ENCODE data around the gene NAT8. TPM values are rescaled to one million over a fixed set of nuclear protein-coding genes. Genes with fewer than 3 reads are reported as not detected.
"Not testable (repeated sequence)": the region's sequence is repeated elsewhere in the genome, so short reads cannot be mapped to it uniquely, and the experiment has no call there.

Gene NAT8
- total RNA-seq, 6 experiments from 2014 or later, result 15.1 to 40.6 (median 32.7) TPM

- H3K27me3 ChIP-seq; H3K36me3 ChIP-seq; H3K4me1 ChIP-seq; DNase-seq; H3K9me3 ChIP-seq; intact Hi-C loops (cut with DNase I); H3K4me3 ChIP-seq; H3K27ac ChIP-seq: not testable (repeated sequence)
- peak in 3 of 4 donors; percentile 16 to 38 (median 30) for ATAC-seq
- WGBS (ENCODE audit: insufficient coverage, low coverage, low lambda C conversion rate, missing lambda C conversion rate), result 61% methylated on average over 5 of the region's 9 CpGs
- peak in 3 of 4 donors; percentile 17 for TF ChIP-seq CTCF (IDR thresholded peaks at IDR 0.05)
Observed at GRCh38 chr2:73684905-73685304, 42.7 kb upstream of the NAT8 start.

DNA sequence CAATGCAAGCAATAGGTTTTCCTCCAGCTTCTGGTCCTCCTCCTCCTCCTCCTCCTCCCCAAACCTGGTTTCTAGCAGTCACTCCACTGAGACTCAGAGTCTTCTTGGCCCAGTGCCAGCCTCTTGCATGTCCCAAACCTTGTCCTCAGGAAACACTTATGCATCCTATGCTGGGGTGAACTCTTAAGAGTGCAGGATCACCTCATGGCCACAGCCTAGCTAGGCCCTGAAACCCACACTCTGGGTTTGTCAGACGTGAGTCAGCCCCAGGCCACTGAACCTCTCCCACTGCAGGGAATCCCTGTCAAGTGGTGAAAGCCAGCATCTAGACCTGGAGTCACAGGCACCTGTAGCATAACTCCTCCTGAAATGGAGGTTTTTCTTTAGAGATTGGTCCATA, 42.1 kb upstream of the NAT8 start:
- intact Hi-C loops (cut with DNase I), result not testable (repeated sequence)
- WGBS (ENCODE audit: insufficient coverage, low coverage, low lambda C conversion rate, missing lambda C conversion rate), result 67% methylated on average over 1 of the region's 1 CpG

GRCh38 chr2:73679951-73680571, 37.8 kb upstream of the NAT8 start:
- H3K36me3 ChIP-seq; H3K27ac ChIP-seq; intact Hi-C loops (cut with DNase I); H3K9me3 ChIP-seq; H3K4me1 ChIP-seq; H3K4me3 ChIP-seq; H3K27me3 ChIP-seq: not testable (repeated sequence)
- peak; percentile 43 to 67 (median 66) for TF ChIP-seq CTCF (IDR thresholded peaks at IDR 0.05)
- peak in 1 of 3 donors; percentile 54 for DNase-seq
- WGBS (ENCODE audit: insufficient coverage, low coverage, low lambda C conversion rate, missing lambda C conversion rate), result 20% methylated on average over 5 of the region's 5 CpGs
- ATAC-seq, result peak; percentile 82 to 91 (median 85)

More for the DNA sequence above, 42.1 kb upstream of the NAT8 start:
- H3K36me3 ChIP-seq, H3K9me3 ChIP-seq, H3K27ac ChIP-seq, H3K27me3 ChIP-seq, DNase-seq, ATAC-seq, H3K4me1 ChIP-seq, H3K4me3 ChIP-seq: not testable (repeated sequence)

DNA sequence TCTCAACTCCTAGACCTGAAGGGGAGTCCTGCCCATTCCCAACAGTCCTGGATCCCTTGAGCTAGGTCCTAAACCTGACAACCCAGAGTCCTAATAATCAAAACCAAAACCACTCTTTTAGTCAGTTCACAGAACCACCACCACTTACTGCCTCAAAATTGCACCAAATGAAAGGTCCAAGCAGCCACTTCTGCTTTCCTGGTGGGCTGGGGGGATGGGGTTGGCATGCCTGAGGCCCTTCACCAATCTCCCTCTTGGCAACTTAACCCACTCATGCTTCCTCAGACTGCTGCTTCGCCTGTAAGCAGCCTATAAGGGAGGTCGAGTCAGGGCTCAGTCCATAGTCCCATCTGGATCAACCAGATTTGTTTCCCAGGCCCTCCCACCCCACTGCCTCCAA, 37.0 kb upstream of the NAT8 start:
- H3K27ac ChIP-seq; ATAC-seq; H3K9me3 ChIP-seq; H3K27me3 ChIP-seq; intact Hi-C loops (cut with DNase I); DNase-seq; H3K36me3 ChIP-seq; H3K4me1 ChIP-seq; H3K4me3 ChIP-seq: not testable (repeated sequence)
- WGBS (ENCODE audit: insufficient coverage, low coverage, low lambda C conversion rate, missing lambda C conversion rate), result 60% methylated on average over 1 of the region's 2 CpGs

GRCh38 chr2:73678008-73678407, 35.8 kb upstream of the NAT8 start:
- DNase-seq; H3K27me3 ChIP-seq; H3K27ac ChIP-seq; H3K4me3 ChIP-seq; H3K36me3 ChIP-seq; H3K9me3 ChIP-seq; intact Hi-C loops (cut with DNase I); H3K4me1 ChIP-seq: not testable (repeated sequence)
- whole genome bisulfite sequencing (ENCODE audit: insufficient coverage, low coverage, low lambda C conversion rate, missing lambda C conversion rate), result 62% methylated on average over 2 of the region's 2 CpGs
- ATAC-seq, result peak in 2 of 4 donors; percentile 19 to 29

DNA sequence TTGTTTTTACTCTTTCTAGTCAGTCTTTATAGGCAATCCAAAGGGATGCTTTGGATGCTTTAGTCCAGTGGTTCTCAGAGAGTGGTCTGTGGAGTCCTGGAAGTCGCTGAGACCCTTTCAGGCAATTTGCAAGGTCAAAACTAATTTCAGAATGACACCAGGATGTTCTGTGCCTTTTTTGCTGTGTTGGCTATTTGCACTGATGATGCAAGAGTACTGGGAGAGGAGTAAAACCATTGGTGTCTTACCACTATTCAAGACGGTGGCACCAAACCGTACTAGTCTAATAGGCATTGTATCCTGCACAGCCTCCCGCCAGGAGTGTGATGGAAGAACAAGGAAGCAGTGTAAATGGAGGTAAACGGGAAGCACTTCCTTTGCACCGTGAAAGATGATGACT, 34.0 kb upstream of the NAT8 start:
- H3K36me3 ChIP-seq; H3K9me3 ChIP-seq; H3K27ac ChIP-seq; DNase-seq; intact Hi-C loops (cut with DNase I); ATAC-seq; H3K4me1 ChIP-seq; H3K4me3 ChIP-seq; H3K27me3 ChIP-seq: not testable (repeated sequence)
- 59% methylated on average over 5 of the region's 6 CpGs for WGBS (ENCODE audit: insufficient coverage, low coverage, low lambda C conversion rate, missing lambda C conversion rate)

- not testable (repeated sequence) for H3K27ac ChIP-seq
Observed at GRCh38 chr2:73674696-73675157, 32.5 kb upstream of the NAT8 start.

DNA sequence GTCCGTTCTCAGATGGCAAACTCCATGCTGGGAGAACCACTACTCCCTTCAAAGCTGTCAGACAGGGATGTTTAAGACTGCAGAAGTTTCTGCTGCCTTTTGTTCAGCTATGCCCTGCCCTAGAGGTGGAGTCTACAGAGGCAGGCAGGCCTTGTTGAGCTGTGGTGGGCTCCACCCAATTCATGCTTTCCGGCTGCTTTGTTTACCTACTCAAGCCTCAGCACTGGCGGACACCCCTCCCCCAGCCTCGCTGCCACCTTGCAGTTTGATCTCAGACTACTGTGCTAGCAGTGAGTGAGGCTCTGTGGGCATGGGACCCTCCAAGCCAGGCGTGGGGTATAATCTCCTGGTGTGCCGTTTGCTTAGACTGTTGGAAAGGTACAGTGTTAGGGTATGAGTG, 27.8 kb upstream of the NAT8 start:
- ATAC-seq; H3K27ac ChIP-seq; H3K4me3 ChIP-seq; H3K9me3 ChIP-seq; intact Hi-C loops (cut with DNase I); H3K36me3 ChIP-seq; DNase-seq; H3K4me1 ChIP-seq; H3K27me3 ChIP-seq: not testable (repeated sequence)
- 60% methylated on average over 1 of the region's 6 CpGs for WGBS (ENCODE audit: insufficient coverage, low coverage, low lambda C conversion rate, missing lambda C conversion rate)

More at GRCh38 chr2:73674696-73675157, 32.5 kb upstream of the NAT8 start:
- peak; percentile 18 to 76 (median 44) for ATAC-seq
- H3K36me3 ChIP-seq; H3K4me1 ChIP-seq; H3K27me3 ChIP-seq; intact Hi-C loops (cut with DNase I); DNase-seq; H3K9me3 ChIP-seq; H3K4me3 ChIP-seq: not testable (repeated sequence)
- 50% methylated on average over 1 of the region's 1 CpG for WGBS (ENCODE audit: insufficient coverage, low coverage, low lambda C conversion rate, missing lambda C conversion rate)

- DNase-seq; H3K27ac ChIP-seq; H3K4me3 ChIP-seq; intact Hi-C loops (cut with DNase I); H3K27me3 ChIP-seq; H3K4me1 ChIP-seq; ATAC-seq; H3K9me3 ChIP-seq; H3K36me3 ChIP-seq: not testable (repeated sequence)
- WGBS (ENCODE audit: insufficient coverage, low coverage, low lambda C conversion rate, missing lambda C conversion rate), result 80% methylated on average over 2 of the region's 3 CpGs
Observed at GRCh38 chr2:73667239-73667638, 25.0 kb upstream of the NAT8 start.

Data from right lobe of liver (tissue), 6 donors.